ENCODE measurements around the gene LCN6. TPM values are rescaled to one million over a fixed set of nuclear protein-coding genes. Genes with fewer than 3 reads are reported as not detected.

Gene LCN6
- total RNA-seq, 1 experiment from 2014 or later, result not detected

- Mint-ChIP-seq H3K36me3 (peaks cover 3% of the 10 kb centered on the region; the same call in 1 of the 2 replicates), H3K27me3 (ENCODE audit: low read depth) (peaks cover 35% of the 10 kb centered on the region), H3K27ac (no peak overlapping the region), H3K9me3 (no peaks in the 10 kb centered on the region), H3K4me1 (peaks cover 27% of the 10 kb centered on the region), H3K4me3 (no peak overlapping the region)
- 0 out of 2 replicates have a peak, but pooled peaks have one; percentile 13 for TF ChIP-seq PRDM15 (CRISPR knock-in tag; IDR thresholded peaks at IDR 0.05)
- TF ChIP-seq, protein P1, sequence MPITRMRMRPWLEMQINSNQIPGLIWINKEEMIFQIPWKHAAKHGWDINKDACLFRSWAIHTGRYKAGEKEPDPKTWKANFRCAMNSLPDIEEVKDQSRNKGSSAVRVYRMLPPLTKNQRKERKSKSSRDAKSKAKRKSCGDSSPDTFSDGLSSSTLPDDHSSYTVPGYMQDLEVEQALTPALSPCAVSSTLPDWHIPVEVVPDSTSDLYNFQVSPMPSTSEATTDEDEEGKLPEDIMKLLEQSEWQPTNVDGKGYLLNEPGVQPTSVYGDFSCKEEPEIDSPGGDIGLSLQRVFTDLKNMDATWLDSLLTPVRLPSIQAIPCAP (CRISPR knock-in tag; IDR thresholded peaks at IDR 0.05), result no peak
- ChIA-PET CTCF (interaction anchor here (1.9 kb wide), 1 partner anchor 48 kb away, joined by 13 read pairs; the partner anchor contains the start of gene AJM1), POLR2A (no interaction called here)
- ATAC-seq (no peak), DNase-seq (ENCODE audit: low spot score) (no peak)
These were observed 46.6 kb upstream of the LCN6 start for GRCh38 chr9:136795000-136795348.

DNA sequence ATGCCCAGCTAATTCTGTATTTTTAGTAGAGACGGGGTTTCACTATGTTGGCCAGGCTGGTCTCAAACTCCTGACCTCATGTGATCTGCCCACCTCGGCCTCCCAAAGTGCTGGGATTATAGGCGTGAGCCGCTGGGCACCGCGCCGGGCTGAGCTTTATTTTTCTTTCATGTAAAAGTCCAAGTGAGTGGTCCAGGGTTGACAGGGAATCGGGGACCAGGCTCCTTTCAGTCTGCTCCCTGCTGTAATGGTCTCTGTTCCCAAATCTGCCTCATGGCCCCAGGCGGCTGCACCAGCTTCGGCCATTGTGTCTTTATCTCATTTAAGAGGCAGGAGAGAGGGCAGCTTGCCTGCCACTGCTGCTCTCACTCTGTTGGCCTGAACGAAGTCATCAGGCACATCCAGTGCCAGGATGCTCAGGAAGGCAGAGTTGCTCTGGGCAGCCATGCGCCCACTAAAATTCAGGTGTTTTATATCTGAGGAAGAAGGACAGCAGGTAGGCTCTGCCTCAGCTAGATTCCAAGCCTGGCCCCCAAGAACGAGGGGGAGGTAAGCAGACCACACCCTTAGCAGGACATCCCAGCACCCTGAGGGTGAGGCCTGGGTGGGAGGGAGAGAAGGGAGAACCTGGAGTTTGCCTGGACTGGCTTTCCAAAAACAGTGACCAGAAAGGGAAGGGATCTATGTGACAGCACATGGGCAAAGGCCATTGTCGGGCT is 46.1 kb upstream of the LCN6 start:
- DNase-seq (ENCODE audit: low spot score) (no peak), ATAC-seq (no peak)
- Mint-ChIP-seq H3K4me1 (peaks cover 27% of the 10 kb centered on the region), H3K36me3 (peaks cover 3% of the 10 kb centered on the region; the same call in 1 of the 2 replicates), H3K27ac (peak overlapping the region; percentile 27; the same call in 1 of the 2 replicates), H3K27me3 (ENCODE audit: low read depth) (peaks cover 34% of the 10 kb centered on the region), H3K9me3 (no peaks in the 10 kb centered on the region), H3K4me3 (no peak overlapping the region)
- ChIA-PET POLR2A (no interaction called here), CTCF (interaction anchor here (0.6 to 1.9 kb wide), 3 partner anchors 49 to 432 kb away, joined by 3 to 13 read pairs (median 3); partner anchors contain the start of gene AJM1)
- TF ChIP-seq GRHL2 (CRISPR knock-in tag; IDR thresholded peaks at IDR 0.05; ENCODE audit: insufficient replicate concordance, severe bottlenecking) (no peak), SOX15 (CRISPR knock-in tag; IDR thresholded peaks at IDR 0.05) (no peak), OVOL2 (CRISPR knock-in tag; IDR thresholded peaks at IDR 0.05; ENCODE audit: borderline replicate concordance) (no peak)

- Mint-ChIP-seq H3K9me3 (no peaks in the 10 kb centered on the region), H3K27me3 (ENCODE audit: low read depth) (peaks cover 23% of the 10 kb centered on the region), H3K27ac (no peak overlapping the region; the same call in 1 of the 2 replicates), H3K4me1 (peaks cover 27% of the 10 kb centered on the region), H3K36me3 (peaks cover 3% of the 10 kb centered on the region; the same call in 1 of the 2 replicates), H3K4me3 (no peak overlapping the region)
- DNase-seq (ENCODE audit: low spot score) (no peak), ATAC-seq (no peak)
- ChIA-PET POLR2A (no interaction called here), CTCF (interaction anchor here (0.5 to 3.1 kb wide), 6 partner anchors 7 to 430 kb away, joined by 3 to 28 read pairs (median 6); partner anchors contain the start of gene AJM1)
- TF ChIP-seq PRRX2 (CRISPR knock-in tag; IDR thresholded peaks at IDR 0.05), result no peak
- TF ChIP-seq, protein P2, sequence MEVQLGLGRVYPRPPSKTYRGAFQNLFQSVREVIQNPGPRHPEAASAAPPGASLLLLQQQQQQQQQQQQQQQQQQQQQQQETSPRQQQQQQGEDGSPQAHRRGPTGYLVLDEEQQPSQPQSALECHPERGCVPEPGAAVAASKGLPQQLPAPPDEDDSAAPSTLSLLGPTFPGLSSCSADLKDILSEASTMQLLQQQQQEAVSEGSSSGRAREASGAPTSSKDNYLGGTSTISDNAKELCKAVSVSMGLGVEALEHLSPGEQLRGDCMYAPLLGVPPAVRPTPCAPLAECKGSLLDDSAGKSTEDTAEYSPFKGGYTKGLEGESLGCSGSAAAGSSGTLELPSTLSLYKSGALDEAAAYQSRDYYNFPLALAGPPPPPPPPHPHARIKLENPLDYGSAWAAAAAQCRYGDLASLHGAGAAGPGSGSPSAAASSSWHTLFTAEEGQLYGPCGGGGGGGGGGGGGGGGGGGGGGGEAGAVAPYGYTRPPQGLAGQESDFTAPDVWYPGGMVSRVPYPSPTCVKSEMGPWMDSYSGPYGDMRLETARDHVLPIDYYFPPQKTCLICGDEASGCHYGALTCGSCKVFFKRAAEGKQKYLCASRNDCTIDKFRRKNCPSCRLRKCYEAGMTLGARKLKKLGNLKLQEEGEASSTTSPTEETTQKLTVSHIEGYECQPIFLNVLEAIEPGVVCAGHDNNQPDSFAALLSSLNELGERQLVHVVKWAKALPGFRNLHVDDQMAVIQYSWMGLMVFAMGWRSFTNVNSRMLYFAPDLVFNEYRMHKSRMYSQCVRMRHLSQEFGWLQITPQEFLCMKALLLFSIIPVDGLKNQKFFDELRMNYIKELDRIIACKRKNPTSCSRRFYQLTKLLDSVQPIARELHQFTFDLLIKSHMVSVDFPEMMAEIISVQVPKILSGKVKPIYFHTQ (CRISPR knock-in tag; IDR thresholded peaks at IDR 0.05), result no peak
- TF ChIP-seq SP1 (CRISPR knock-in tag; conservative IDR thresholded peaks at IDR 0.05), result no peak
- TF ChIP-seq, protein P3, sequence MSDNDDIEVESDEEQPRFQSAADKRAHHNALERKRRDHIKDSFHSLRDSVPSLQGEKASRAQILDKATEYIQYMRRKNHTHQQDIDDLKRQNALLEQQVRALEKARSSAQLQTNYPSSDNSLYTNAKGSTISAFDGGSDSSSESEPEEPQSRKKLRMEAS (CRISPR knock-in tag; IDR thresholded peaks at IDR 0.05), result no peak
- no peak for TF ChIP-seq CREM (CRISPR knock-in tag; IDR thresholded peaks at IDR 0.05)
- TF ChIP-seq, protein P4, sequence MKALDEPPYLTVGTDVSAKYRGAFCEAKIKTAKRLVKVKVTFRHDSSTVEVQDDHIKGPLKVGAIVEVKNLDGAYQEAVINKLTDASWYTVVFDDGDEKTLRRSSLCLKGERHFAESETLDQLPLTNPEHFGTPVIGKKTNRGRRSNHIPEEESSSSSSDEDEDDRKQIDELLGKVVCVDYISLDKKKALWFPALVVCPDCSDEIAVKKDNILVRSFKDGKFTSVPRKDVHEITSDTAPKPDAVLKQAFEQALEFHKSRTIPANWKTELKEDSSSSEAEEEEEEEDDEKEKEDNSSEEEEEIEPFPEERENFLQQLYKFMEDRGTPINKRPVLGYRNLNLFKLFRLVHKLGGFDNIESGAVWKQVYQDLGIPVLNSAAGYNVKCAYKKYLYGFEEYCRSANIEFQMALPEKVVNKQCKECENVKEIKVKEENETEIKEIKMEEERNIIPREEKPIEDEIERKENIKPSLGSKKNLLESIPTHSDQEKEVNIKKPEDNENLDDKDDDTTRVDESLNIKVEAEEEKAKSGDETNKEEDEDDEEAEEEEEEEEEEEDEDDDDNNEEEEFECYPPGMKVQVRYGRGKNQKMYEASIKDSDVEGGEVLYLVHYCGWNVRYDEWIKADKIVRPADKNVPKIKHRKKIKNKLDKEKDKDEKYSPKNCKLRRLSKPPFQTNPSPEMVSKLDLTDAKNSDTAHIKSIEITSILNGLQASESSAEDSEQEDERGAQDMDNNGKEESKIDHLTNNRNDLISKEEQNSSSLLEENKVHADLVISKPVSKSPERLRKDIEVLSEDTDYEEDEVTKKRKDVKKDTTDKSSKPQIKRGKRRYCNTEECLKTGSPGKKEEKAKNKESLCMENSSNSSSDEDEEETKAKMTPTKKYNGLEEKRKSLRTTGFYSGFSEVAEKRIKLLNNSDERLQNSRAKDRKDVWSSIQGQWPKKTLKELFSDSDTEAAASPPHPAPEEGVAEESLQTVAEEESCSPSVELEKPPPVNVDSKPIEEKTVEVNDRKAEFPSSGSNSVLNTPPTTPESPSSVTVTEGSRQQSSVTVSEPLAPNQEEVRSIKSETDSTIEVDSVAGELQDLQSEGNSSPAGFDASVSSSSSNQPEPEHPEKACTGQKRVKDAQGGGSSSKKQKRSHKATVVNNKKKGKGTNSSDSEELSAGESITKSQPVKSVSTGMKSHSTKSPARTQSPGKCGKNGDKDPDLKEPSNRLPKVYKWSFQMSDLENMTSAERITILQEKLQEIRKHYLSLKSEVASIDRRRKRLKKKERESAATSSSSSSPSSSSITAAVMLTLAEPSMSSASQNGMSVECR (CRISPR knock-in tag; IDR thresholded peaks at IDR 0.05; ENCODE audit: borderline replicate concordance), result no peak
- no peak for TF ChIP-seq ZSCAN18 (CRISPR knock-in tag; IDR thresholded peaks at IDR 0.05)
- no peak for TF ChIP-seq ATF3 (CRISPR knock-in tag; conservative IDR thresholded peaks at IDR 0.05)
- no peak for TF ChIP-seq TEAD1 (CRISPR knock-in tag; IDR thresholded peaks at IDR 0.05)
- no peak for TF ChIP-seq CBFB (CRISPR knock-in tag; IDR thresholded peaks at IDR 0.05; ENCODE audit: low read depth)
These were observed 45.0 kb upstream of the LCN6 start for GRCh38 chr9:136793086-136793946.

All from WTC11 (cell line).